Mesodermal cell (in vitro differentiated cells): ENCODE data around the gene MON1A.

Experiments used
- H3K27ac ChIP-seq: 2 replicates; pipeline ENCODE4 v1.7.0; 2013; ENCODE audit warnings: mild to moderate bottlenecking, low read depth, low read length, moderate library complexity; ENCODE audit not compliant: severe bottlenecking
- H3K36me3 ChIP-seq: 2 replicates; pipeline ENCODE4 v1.7.1; 2013; ENCODE audit warnings: mild to moderate bottlenecking, low read length, moderate library complexity; ENCODE audit not compliant: control insufficient read depth, insufficient read depth
- H3K4me1 ChIP-seq: one replicate; pipeline ENCODE4 v1.7.1; 2013; ENCODE audit warnings: mild to moderate bottlenecking, low read length; ENCODE audit not compliant: insufficient read depth, control insufficient read depth, poor library complexity, severe bottlenecking
- H3K4me3 ChIP-seq: 2 replicates; pipeline ENCODE4 v1.7.0; 2013; ENCODE audit warnings: low read length, control low read depth, mild to moderate bottlenecking; ENCODE audit not compliant: insufficient read depth, poor library complexity, severe bottlenecking; ENCODE audit errors: extremely low read depth
- H3K9me3 ChIP-seq: 2 replicates; pipeline ENCODE4 v1.7.1; 2013; ENCODE audit warnings: mild to moderate bottlenecking, low read length, moderate library complexity; ENCODE audit not compliant: control insufficient read depth
- WGBS, 2 experiments: methylation state at CpG; one replicate each; pipeline ENCODE4 v1.1.5; 2013; ENCODE audit warnings: missing lambda C conversion rate in 2 of 2; ENCODE audit not compliant: insufficient coverage in 2 of 2; 5-methylcytosine and 5-hydroxymethylcytosine counted together

The MON1A gene

DNA sequence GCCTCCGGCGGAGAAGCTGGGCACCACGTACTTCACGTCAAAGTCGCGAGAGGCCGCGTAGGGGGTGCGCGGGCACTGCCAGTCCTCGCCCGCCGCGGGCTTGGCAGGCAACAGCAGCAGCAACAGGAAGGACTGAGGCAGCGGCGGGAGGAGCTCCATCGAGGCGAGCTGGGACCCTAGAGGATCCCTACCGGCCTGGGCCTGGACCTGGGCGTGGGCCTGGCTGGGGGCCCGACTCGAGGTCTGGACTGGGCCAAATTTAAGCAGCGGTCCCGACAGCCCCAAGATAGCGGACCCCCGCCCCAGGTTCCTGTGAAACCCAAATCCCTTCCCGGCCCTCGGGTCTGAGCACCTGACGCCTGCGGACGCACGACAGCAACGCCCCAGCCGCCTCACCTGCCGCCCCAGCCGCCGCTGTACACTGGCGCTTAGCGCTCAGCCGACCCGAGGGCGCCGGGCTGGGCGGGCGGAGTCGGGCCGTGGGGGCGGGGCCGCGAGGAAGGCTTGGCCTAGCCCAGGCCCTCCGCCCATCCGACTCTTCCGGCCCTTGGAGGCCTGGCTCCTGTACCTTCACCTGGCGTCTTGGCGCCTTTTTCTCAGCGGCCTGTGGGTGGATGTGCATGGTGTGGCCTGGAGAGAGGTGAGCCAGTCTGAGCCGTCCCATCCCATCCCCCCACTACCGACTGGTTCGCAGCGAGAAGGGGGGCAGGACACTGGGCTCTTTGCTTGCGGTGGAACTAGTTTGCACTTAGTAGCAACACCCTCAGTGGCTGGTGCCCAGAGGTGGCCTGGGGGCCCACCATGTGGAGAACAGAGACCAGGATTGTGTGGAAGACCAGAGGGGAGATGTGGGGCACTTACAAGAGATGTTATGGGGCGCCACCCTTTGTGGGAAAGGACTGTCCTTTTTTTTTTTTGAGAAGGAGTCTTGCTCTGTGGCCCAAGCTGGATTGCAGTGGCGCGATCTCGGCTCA lies 25.9 kb downstream of the MON1A start, which contains the start of gene MST1R:
MST1R (minus strand) TSS at position 423 of the 974 bp plus-strand sequence; CDS start at position 159, 264 bp downstream.
- H3K9me3 ChIP-seq = no peaks in the 10 kb centered on the region
- 46 to 51% methylated on average over 44 to 52 of the region's 65 CpGs for WGBS, 2 experiments
- H3K27ac ChIP-seq = no peak within 1 kb of the TSS
- no peak within 1 kb of the TSS for H3K4me3 ChIP-seq
- no peaks in the 10 kb centered on the region for H3K36me3 ChIP-seq
- H3K4me1 ChIP-seq = peaks cover 6% of the 10 kb centered on the region

- H3K27ac ChIP-seq = no peak overlapping the region
- no peaks in the 10 kb centered on the region for H3K9me3 ChIP-seq
- no peak overlapping the region for H3K4me3 ChIP-seq
- H3K4me1 ChIP-seq = peaks cover 2% of the 10 kb centered on the region
- H3K36me3 ChIP-seq = no peaks in the 10 kb centered on the region
- WGBS, 2 experiments = 94 to 96% methylated on average over 42 to 44 of the region's 44 CpGs
Measured at GRCh38 chr3:49902511-49903345, 26.9 kb downstream of the MON1A start.

DNA sequence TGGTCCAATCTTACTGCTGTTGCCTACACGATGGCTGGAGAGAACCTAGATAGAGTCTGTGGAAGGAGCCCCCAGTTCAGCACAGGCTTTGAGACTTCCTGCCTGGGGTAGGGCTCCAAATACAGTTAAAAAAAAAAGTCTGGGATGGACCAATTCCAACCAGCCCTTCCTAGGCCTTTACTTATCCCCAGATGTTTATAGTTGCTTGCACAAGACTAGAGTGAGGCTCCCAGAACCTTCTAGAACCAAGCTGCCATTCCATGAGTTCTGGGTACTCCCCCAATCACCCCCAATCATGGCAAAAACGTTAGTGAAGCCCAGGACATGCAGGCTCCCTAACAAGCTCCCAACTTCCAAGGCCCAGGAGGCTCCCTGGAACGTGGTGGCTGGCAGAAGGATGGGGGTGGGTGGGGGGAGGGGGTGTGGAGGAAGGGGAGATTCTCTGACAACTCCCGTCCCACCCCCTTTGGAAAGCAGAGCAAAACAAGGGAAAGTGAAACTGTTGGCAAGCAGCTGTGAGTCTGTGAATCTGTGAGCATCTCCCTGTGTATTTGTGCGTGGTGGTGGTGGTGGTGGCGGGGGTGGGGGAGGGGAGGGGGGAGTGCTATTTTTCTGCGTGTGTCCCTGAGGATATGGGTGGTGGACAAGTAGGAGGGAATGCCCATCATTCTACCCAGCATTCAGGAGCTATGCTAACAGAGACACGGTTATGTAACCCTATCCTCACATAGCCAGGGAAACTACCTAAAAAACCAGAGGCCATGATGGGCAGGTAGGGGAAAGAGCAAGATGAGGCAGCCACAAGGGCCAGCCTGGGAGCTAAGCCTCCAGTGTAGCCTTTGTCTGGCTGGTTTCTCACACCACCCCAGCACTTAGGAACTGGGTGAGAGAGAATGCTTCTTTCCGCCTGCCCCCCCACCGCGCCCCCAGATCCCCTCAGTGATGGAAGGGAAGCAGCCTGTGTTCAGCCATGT lies 28.0 kb downstream of the MON1A start:
- Histone ChIP-seq H3K27ac (no peak overlapping the region), H3K36me3 (no peaks in the 10 kb centered on the region), H3K4me3 (no peak overlapping the region), H3K4me1 (no peaks in the 10 kb centered on the region), H3K9me3 (no peaks in the 10 kb centered on the region)
- WGBS, 2 experiments = 92 to 98% methylated on average over 4 of the region's 11 CpGs

DNA sequence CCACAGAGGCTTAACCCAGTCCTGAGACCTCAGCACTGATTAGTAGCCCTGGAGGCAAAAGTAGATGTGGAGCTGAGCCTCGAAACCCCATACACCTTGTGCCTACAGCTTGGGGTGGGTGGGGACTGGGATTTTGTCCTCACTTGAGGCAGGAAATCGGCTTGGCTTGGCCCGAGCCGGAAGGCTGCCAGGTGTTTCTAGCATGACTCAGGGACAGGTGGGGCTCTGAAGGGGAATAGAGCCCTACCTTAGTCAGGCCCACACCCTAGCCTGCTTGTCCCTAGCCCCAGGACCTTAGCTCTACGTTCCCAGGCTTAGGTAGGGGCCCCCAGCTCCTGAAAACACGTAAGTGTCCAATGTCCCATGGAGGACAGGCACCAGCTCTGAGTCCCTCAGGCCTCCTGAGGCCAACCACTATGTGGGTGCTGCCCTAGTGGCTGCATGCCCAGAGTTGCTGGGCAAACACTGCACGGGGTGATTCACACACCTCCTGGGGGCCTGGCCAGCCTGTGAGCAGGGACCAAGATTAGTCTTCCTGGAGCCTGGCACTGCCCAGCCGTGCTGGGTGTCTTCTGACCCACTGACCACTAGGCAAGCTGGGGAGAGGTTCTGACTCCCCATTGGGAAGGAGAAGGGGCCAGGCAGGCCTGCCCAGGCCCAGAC lies 29.0 kb downstream of the MON1A start:
- H3K9me3 ChIP-seq = no peaks in the 10 kb centered on the region
- WGBS, 2 experiments = 84 to 86% methylated on average over 5 of the region's 8 CpGs
- H3K4me1 ChIP-seq = no peaks in the 10 kb centered on the region
- H3K4me3 ChIP-seq = no peak overlapping the region
- no peak overlapping the region for H3K27ac ChIP-seq
- H3K36me3 ChIP-seq = no peaks in the 10 kb centered on the region

- H3K4me3 ChIP-seq = no peak overlapping the region
- H3K27ac ChIP-seq = no peak overlapping the region
- no peaks in the 10 kb centered on the region for H3K9me3 ChIP-seq
- 79 to 80% methylated on average over 5 of the region's 5 CpGs for WGBS, 2 experiments
- H3K4me1 ChIP-seq = no peaks in the 10 kb centered on the region
- H3K36me3 ChIP-seq = no peaks in the 10 kb centered on the region
Measured at GRCh38 chr3:49899815-49900214, 29.8 kb downstream of the MON1A start.

GRCh38 chr3:49898991-49899390 lies 30.6 kb downstream of the MON1A start:
- no peaks in the 10 kb centered on the region for H3K36me3 ChIP-seq
- no peak overlapping the region for H3K27ac ChIP-seq
- H3K4me3 ChIP-seq = no peak overlapping the region
- no peaks in the 10 kb centered on the region for H3K4me1 ChIP-seq
- 73 to 84% methylated on average over 5 of the region's 6 CpGs for WGBS, 2 experiments
- H3K9me3 ChIP-seq = no peaks in the 10 kb centered on the region

DNA sequence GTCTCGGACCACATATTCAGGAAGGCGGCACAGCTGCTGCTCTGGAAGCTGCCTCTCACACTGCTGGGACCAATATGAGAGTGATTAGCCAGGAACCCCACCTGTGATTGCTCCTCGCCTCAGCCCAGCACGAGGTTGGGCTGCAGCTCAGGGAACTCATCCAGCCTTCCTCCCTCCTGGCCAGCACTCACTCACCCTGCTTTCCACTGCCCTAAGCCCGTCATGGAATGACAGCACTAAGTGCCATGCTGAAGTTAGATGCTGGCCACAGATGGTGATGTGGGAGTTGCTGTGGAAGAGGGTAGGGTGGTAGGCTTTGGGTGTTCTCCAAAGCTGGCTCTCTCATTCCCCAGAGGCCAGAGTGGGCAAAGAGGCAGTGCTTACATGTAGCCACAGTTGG lies 33.3 kb downstream of the MON1A start:
- 71 to 97% methylated on average over 3 to 4 of the region's 5 CpGs for WGBS, 2 experiments
- H3K4me3 ChIP-seq = no peak overlapping the region

DNA sequence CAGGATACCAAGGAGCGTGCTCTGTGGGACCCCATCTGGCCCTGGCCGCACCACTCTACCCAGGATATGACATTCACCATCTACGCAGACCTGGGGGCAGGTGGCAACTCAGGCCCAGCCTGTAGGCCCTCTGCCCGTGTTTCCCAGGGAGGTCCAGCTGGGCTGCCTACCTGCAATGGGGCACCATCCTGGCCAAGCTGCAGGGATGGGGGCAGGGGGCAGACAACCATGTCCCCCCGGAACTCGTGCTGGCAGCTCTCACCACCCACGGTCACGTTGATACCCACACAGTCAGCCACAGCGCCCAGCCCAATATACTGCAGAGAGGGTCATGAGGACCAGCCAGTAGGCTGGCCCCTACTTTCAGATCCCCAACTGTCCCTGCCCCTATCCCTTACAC lies 33.8 kb downstream of the MON1A start:
- Histone ChIP-seq H3K36me3 (no peaks in the 10 kb centered on the region), H3K4me1 (no peaks in the 10 kb centered on the region), H3K9me3 (no peaks in the 10 kb centered on the region), H3K27ac (no peak overlapping the region), H3K4me3 (no peak overlapping the region)
- 95 to 96% methylated on average over 9 of the region's 9 CpGs for WGBS, 2 experiments

More for the DNA sequence above, 33.3 kb downstream of the MON1A start:
- no peaks in the 10 kb centered on the region for H3K36me3 ChIP-seq
- no peaks in the 10 kb centered on the region for H3K4me1 ChIP-seq
- H3K9me3 ChIP-seq = no peaks in the 10 kb centered on the region
- H3K27ac ChIP-seq = no peak overlapping the region

GRCh38 chr3:49889296-49889695 lies 40.3 kb downstream of the MON1A start:
- Histone ChIP-seq H3K4me3 (no peak overlapping the region), H3K27ac (no peak overlapping the region), H3K36me3 (no peaks in the 10 kb centered on the region), H3K4me1 (no peaks in the 10 kb centered on the region), H3K9me3 (no peaks in the 10 kb centered on the region)
- WGBS, 2 experiments = 76 to 86% methylated on average over 10 of the region's 10 CpGs

GRCh38 chr3:49886922-49887265 lies 42.7 kb downstream of the MON1A start:
- H3K36me3 ChIP-seq = no peaks in the 10 kb centered on the region
- no peaks in the 10 kb centered on the region for H3K9me3 ChIP-seq
- no peak overlapping the region for H3K4me3 ChIP-seq
- no peaks in the 10 kb centered on the region for H3K4me1 ChIP-seq
- no peak overlapping the region for H3K27ac ChIP-seq
